ENCODE measurements around the gene GRIK4.

Gene GRIK4

GRCh38 chr11:120747850-120748814 lies 236.6 kb downstream of the GRIK4 start:
- in situ Hi-C loops (cut with HindIII; ENCODE audit: low sequenced_read_pairs) = no loop called here

GRCh38 chr11:120749395-120749794 lies 237.8 kb downstream of the GRIK4 start:
- TF ChIP-seq CTCF (IDR thresholded peaks at IDR 0.05; ENCODE audit: low read depth, low read length) = no peak
- no peak for DNase-seq (ENCODE audit: low read depth, low spot score)
- in situ Hi-C loops (cut with HindIII; ENCODE audit: low sequenced_read_pairs) = no loop called here

More at GRCh38 chr11:120747850-120748814, 236.6 kb downstream of the GRIK4 start:
- TF ChIP-seq CTCF (IDR thresholded peaks at IDR 0.05; ENCODE audit: low read depth, low read length) = no peak
- no peak for DNase-seq (ENCODE audit: low read depth, low spot score)
- no peak overlapping the region for H3K4me3 ChIP-seq (ENCODE audit: low read depth, low read length)

GRCh38 chr11:120750647-120751549 lies 239.3 kb downstream of the GRIK4 start:
- in situ Hi-C loops (cut with HindIII; ENCODE audit: low sequenced_read_pairs) = no loop called here
- TF ChIP-seq CTCF (IDR thresholded peaks at IDR 0.05; ENCODE audit: low read depth, low read length) = no peak
- DNase-seq (ENCODE audit: low read depth, low spot score) = no peak

More at GRCh38 chr11:120749395-120749794, 237.8 kb downstream of the GRIK4 start:
- H3K4me3 ChIP-seq (ENCODE audit: low read depth, low read length) = no peak overlapping the region

GRCh38 chr11:120751550-120751949 lies 240.0 kb downstream of the GRIK4 start:
- no peak for TF ChIP-seq CTCF (IDR thresholded peaks at IDR 0.05; ENCODE audit: low read depth, low read length)
- no peak overlapping the region for H3K4me3 ChIP-seq (ENCODE audit: low read depth, low read length)
- DNase-seq (ENCODE audit: low read depth, low spot score) = no peak
- in situ Hi-C loops (cut with HindIII; ENCODE audit: low sequenced_read_pairs) = no loop called here

More at GRCh38 chr11:120750647-120751549, 239.3 kb downstream of the GRIK4 start:
- no peak overlapping the region for H3K4me3 ChIP-seq (ENCODE audit: low read depth, low read length)

- DNase-seq (ENCODE audit: low read depth, low spot score) = no peak
- no peak for TF ChIP-seq CTCF (IDR thresholded peaks at IDR 0.05; ENCODE audit: low read depth, low read length)
- H3K4me3 ChIP-seq (ENCODE audit: low read depth, low read length) = no peak overlapping the region
- in situ Hi-C loops (cut with HindIII; ENCODE audit: low sequenced_read_pairs) = no loop called here
Measured at GRCh38 chr11:120752668-120753067, 241.1 kb downstream of the GRIK4 start.

- H3K4me3 ChIP-seq (ENCODE audit: low read depth, low read length) = no peak overlapping the region
- no peak for DNase-seq (ENCODE audit: low read depth, low spot score)
- TF ChIP-seq CTCF (IDR thresholded peaks at IDR 0.05; ENCODE audit: low read depth, low read length) = no peak
- in situ Hi-C loops (cut with HindIII; ENCODE audit: low sequenced_read_pairs) = no loop called here
Measured at GRCh38 chr11:120756931-120757330, 245.4 kb downstream of the GRIK4 start.

All from astrocyte of the spinal cord (primary cell).